ENCODE measurements around the gene ACY1. TPM values are rescaled to one million over a fixed set of nuclear protein-coding genes. Genes with fewer than 3 reads are reported as not detected.

ACY1 gene
- total and polyA plus RNA-seq, 2 donors (not counting 3 experiments of a cell fraction or from before 2014, with no cell fraction given), result 13.4 to 32.9 TPM

GRCh38 chr3:51983578-51984268, 388 bp downstream of the ACY1 start:
- Histone ChIP-seq H3K36me3 (ENCODE audit: control insufficient read depth in 2 of 2, extremely low read depth in 1 of 2, insufficient read depth in 2 of 2, low read length in 2 of 2) (no peaks in the 10 kb centered on the region), H3K4me2 (ENCODE audit: insufficient read depth, low read length) (peak overlapping the region; percentile 12), H2AFZ (ENCODE audit: low read depth, low read length) (peak overlapping the region; percentile 8), H3K79me2 (ENCODE audit: control insufficient read depth, insufficient read depth, low read length) (no peaks in the 10 kb centered on the region), H3K9me1 (replicated peaks; ENCODE audit: control insufficient read depth, extremely low read depth, insufficient read depth, low read length) (no peaks in the 10 kb centered on the region), H3K27ac (ENCODE audit: insufficient read depth, low read depth, low read length) (peak overlapping the region; percentile 39), H4K20me1 (replicated peaks; ENCODE audit: control insufficient read depth, extremely low read depth, insufficient read depth, low read length) (no peaks in the 10 kb centered on the region), H3K9ac (replicated peaks; ENCODE audit: extremely low read depth, insufficient read depth, low read length) (peak overlapping the region; percentile 53), H3K27me3 (ENCODE audit: control insufficient read depth in 2 of 2, insufficient read depth in 2 of 2, low read length in 2 of 2) (no peaks in the 10 kb centered on the region), H3K4me3 (replicated peaks in 1 of 3; ENCODE audit: insufficient read depth in 1 of 3, low read depth in 1 of 3, low read length in 3 of 3) (peak overlapping the region; percentile 28 to 48 (median 39)), H3K4me1 (ENCODE audit: control insufficient read depth, extremely low read depth, insufficient read depth, low read length) (peaks cover 14% of the 10 kb centered on the region), H3K9me3 (replicated peaks; ENCODE audit: control insufficient read depth, insufficient read depth, low read length) (no peaks in the 10 kb centered on the region)
- intact Hi-C loops (cut with micrococcal nuclease) (loop anchor here (1.0 to 2.0 kb wide), 3 partner anchors 8 to 41 kb away; partner anchors contain the start of genes ABHD14A, PARP3 and RPL29), dilution Hi-C loops (cut with MboI; ENCODE audit: extremely low pct_ligation_motif_present, low sequenced_read_pairs) (no loop called here)
- TF ChIP-seq, protein P1, sequence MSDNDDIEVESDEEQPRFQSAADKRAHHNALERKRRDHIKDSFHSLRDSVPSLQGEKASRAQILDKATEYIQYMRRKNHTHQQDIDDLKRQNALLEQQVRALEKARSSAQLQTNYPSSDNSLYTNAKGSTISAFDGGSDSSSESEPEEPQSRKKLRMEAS (IDR thresholded peaks at IDR 0.05; ENCODE audit: insufficient read depth, insufficient read length), result no peak
- TF ChIP-seq CTCF (IDR thresholded peaks at IDR 0.05; ENCODE audit: extremely low read depth in 1 of 2, insufficient read depth in 1 of 2, low read depth in 1 of 2, low read length in 2 of 2) (no peak), MYC (IDR thresholded peaks at IDR 0.05; ENCODE audit: low read depth, low read length) (no peak), EZH2 (IDR thresholded peaks at IDR 0.05; ENCODE audit: borderline replicate concordance, low read depth, low read length, severe bottlenecking) (no peak), FOS (IDR thresholded peaks at IDR 0.05; ENCODE audit: borderline replicate concordance, insufficient read depth, low read length) (no peak), GATA2 (IDR thresholded peaks at IDR 0.05; ENCODE audit: insufficient read depth, insufficient read length, low read depth, low read length) (no peak), POLR2A (IDR thresholded peaks at IDR 0.05; ENCODE audit: low read depth, low read length) (no peak), JUN (IDR thresholded peaks at IDR 0.05; ENCODE audit: borderline replicate concordance, insufficient read depth, insufficient read length, low read depth) (no peak), POLR2AphosphoS5 (IDR thresholded peaks at IDR 0.05; ENCODE audit: insufficient read depth, low read depth, low read length) (no peak)
- TSS peak; percentile 73 for BruUV-seq (replicated peaks)
- POLR2A ChIA-PET, result interaction anchor here (0.6 to 1.9 kb wide), 3 partner anchors 9 to 15 kb away, joined by 3 to 15 read pairs (median 3); partner anchors contain the start of gene RPL29
- FAIRE-seq (no peak), DNase-seq (ENCODE audit: low read depth, low spot score) (no peak)
- CTCF ChIA-PET, result interaction anchor here (1.1 to 3.0 kb wide), 7 partner anchors 10 to 73 kb away, joined by 3 to 37 read pairs (median 7); partner anchors contain the start of genes ABHD14A, ABHD14B, DUSP7 and PCBP4

Measured in endothelial cell of umbilical vein (primary cell).